ENCODE measurements around the gene DCLK2. TPM values are rescaled to one million over a fixed set of nuclear protein-coding genes. Genes with fewer than 3 reads are reported as not detected.

The DCLK2 gene
- total and polyA plus RNA-seq, 2 donors (not counting 1 experiment from before 2014, with no cell fraction given) = 0.91 to 3.3 TPM

DNA sequence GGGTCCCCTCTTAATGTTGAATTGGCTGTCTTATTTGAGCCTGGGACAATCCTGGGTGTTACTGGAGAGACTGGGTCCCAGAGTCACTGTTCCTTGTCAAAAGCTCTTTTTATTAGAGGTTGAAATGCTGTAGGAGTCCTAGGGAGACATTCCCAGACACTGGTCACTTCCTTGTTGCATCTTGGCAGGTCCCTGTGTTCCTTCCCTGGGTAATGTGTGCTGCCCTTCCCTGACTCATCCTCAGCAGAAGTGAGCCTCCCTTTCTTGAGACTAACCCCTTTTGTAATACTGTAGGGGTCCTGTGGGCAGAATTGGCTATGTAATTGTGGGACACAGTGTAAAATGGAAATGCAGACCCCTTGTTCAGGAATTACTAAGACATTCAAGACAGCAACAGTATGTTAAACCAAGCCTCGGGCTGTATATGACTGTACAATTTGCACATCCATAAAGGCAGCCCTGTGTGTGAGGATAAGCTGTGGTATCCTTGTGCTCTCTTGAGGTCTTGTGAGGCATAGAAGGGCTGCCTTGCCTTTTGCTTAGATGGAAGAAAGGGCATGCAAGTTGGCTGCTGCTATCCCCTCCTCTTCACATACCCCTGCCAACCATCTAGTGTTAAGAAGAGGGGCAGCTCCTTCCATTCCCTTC, 53.5 kb downstream of the DCLK2 start:
- no peak for DNase-seq
- Histone ChIP-seq H3K36me3 (replicated peaks in 1 of 2; ENCODE audit: control extremely low read depth in 1 of 2, control insufficient read depth in 1 of 2, extremely low read depth in 1 of 2, insufficient read depth in 2 of 2, low read length in 1 of 2) (no peaks in the 10 kb centered on the region), H3K9me3 (ENCODE audit: control extremely low read depth in 1 of 3, control insufficient read depth in 2 of 3, insufficient read depth in 1 of 3, low read length in 2 of 3) (no peaks in the 10 kb centered on the region), H3K27me3 (replicated peaks in 1 of 4; ENCODE audit: control extremely low read depth in 1 of 4, control insufficient read depth in 3 of 4, insufficient read depth in 4 of 4, low read length in 3 of 4) (peaks cover 0 to 8% (median 1%) of the 10 kb centered on the region in 4 experiments), H3K4me1 (ENCODE audit: control insufficient read depth in 2 of 2, insufficient read depth in 2 of 2, low read length in 2 of 2) (peaks cover 26 to 32% of the 10 kb centered on the region in 2 donors), H3K4me2 (replicated peaks; ENCODE audit: low read depth, low read length, poor library complexity, severe bottlenecking) (no peak overlapping the region), H2AFZ (ENCODE audit: insufficient read depth, low read depth, low read length, poor library complexity, severe bottlenecking) (no peak overlapping the region), H3K79me2 (ENCODE audit: control insufficient read depth, insufficient read depth, low read length) (no peaks in the 10 kb centered on the region), H3K27ac (ENCODE audit: low read length in 2 of 2) (no peak overlapping the region), H3K4me3 (ENCODE audit: control extremely low read depth in 1 of 5, extremely low read depth in 1 of 5, insufficient read depth in 1 of 5, low read depth in 2 of 5, low read length in 4 of 5) (no peak overlapping the region), H4K20me1 (ENCODE audit: control insufficient read depth, insufficient read depth, low read length, poor library complexity, severe bottlenecking) (no peaks in the 10 kb centered on the region), H3K9ac (ENCODE audit: low read length) (no peak overlapping the region)
- POLR2A ChIA-PET = no interaction called here
- no peak for ATAC-seq (ENCODE audit: low read depth)
- no peak for TF ChIP-seq CTCF (IDR thresholded peaks at IDR 0.05)
- TF ChIP-seq EZH2 (IDR thresholded peaks at IDR 0.05; ENCODE audit: borderline replicate concordance, insufficient read depth, low read depth, low read length, poor library complexity, severe bottlenecking) = no peak
- H3K27me3 Mint-ChIP-seq = peaks cover 25% of the 10 kb centered on the region
- no peak overlapping the region for H3K4me3 Mint-ChIP-seq
- H3K27ac Mint-ChIP-seq = no peak overlapping the region
- CTCF ChIA-PET = interaction anchor here (0.8 kb wide), 1 partner anchor 9 kb away, joined by 3 read pairs; no protein-coding TSS in a partner anchor
- intact Hi-C loops (cut with micrococcal nuclease) = no loop called here
- H3K4me1 Mint-ChIP-seq = peaks cover 26% of the 10 kb centered on the region
- WGBS (ENCODE audit: insufficient coverage) = no CpG with 5 or more reads among the region's 1 CpG
- H3K9me3 Mint-ChIP-seq (ENCODE audit: insufficient read depth) = no peaks in the 10 kb centered on the region

DNA sequence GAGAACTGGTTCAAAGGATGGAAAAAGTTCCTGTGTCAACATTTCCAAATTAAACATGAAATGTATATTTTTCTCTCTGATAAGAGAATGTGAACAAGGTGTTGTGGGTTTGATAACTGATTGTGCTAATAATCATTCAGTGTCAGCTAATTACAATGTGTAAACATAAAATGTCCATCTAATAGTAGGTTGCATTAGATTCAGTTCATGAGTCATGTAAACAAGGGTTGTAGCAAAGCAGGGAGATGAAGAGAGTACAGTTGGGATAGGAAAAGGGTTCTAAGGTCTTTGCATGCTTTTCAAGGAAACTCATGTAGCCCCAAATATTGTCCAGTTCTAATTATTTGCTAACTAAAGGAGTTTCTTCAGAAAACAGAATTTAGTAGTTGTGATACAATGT, 55.4 kb downstream of the DCLK2 start:
- Histone ChIP-seq H3K79me2 (ENCODE audit: control insufficient read depth, insufficient read depth, low read length) (no peaks in the 10 kb centered on the region), H3K4me2 (replicated peaks; ENCODE audit: low read depth, low read length, poor library complexity, severe bottlenecking) (no peak overlapping the region), H2AFZ (ENCODE audit: insufficient read depth, low read depth, low read length, poor library complexity, severe bottlenecking) (no peak overlapping the region), H3K9ac (ENCODE audit: low read length) (no peak overlapping the region), H4K20me1 (ENCODE audit: control insufficient read depth, insufficient read depth, low read length, poor library complexity, severe bottlenecking) (no peaks in the 10 kb centered on the region), H3K4me1 (ENCODE audit: control insufficient read depth in 2 of 2, insufficient read depth in 2 of 2, low read length in 2 of 2) (peaks cover 13 to 17% of the 10 kb centered on the region in 2 donors), H3K4me3 (ENCODE audit: control extremely low read depth in 1 of 5, extremely low read depth in 1 of 5, insufficient read depth in 1 of 5, low read depth in 2 of 5, low read length in 4 of 5) (no peak overlapping the region), H3K27me3 (replicated peaks in 1 of 4; ENCODE audit: control extremely low read depth in 1 of 4, control insufficient read depth in 3 of 4, insufficient read depth in 4 of 4, low read length in 3 of 4) (peaks cover 0 to 8% (median 1%) of the 10 kb centered on the region in 4 experiments), H3K36me3 (replicated peaks in 1 of 2; ENCODE audit: control extremely low read depth in 1 of 2, control insufficient read depth in 1 of 2, extremely low read depth in 1 of 2, insufficient read depth in 2 of 2, low read length in 1 of 2) (no peaks in the 10 kb centered on the region), H3K9me3 (ENCODE audit: control extremely low read depth in 1 of 3, control insufficient read depth in 2 of 3, insufficient read depth in 1 of 3, low read length in 2 of 3) (no peaks in the 10 kb centered on the region), H3K27ac (ENCODE audit: low read length in 2 of 2) (no peak overlapping the region)
- CTCF ChIA-PET = no interaction called here
- Mint-ChIP-seq H3K4me3 (no peak overlapping the region), H3K27me3 (peaks cover 18% of the 10 kb centered on the region), H3K4me1 (peaks cover 11% of the 10 kb centered on the region), H3K27ac (no peak overlapping the region), H3K9me3 (ENCODE audit: insufficient read depth) (no peaks in the 10 kb centered on the region)
- TF ChIP-seq CTCF (IDR thresholded peaks at IDR 0.05) (no peak), EZH2 (IDR thresholded peaks at IDR 0.05; ENCODE audit: borderline replicate concordance, insufficient read depth, low read depth, low read length, poor library complexity, severe bottlenecking) (no peak)
- POLR2A ChIA-PET = no interaction called here
- DNase-seq = no peak
- ATAC-seq (ENCODE audit: low read depth) = no peak
- intact Hi-C loops (cut with micrococcal nuclease) = no loop called here
